NCI-H748 treated with DMSO at 0.1 percent for 48 hours (cell line): ENCODE measurements around the gene TNFRSF8.

Experiments
- DNase-seq: peaks from one replicate; lab custom pipeline; 2025; lab: John Stamatoyannopoulos, UW

Gene TNFRSF8

GRCh38 chr1:12141163-12141850, 78.2 kb downstream of the TNFRSF8 start:
- DNase-seq: no peak

GRCh38 chr1:12142141-12142823, 79.2 kb downstream of the TNFRSF8 start:
- no peak for DNase-seq

GRCh38 chr1:12142891-12143630, 80.0 kb downstream of the TNFRSF8 start:
- DNase-seq: no peak

GRCh38 chr1:12143631-12144155, 80.6 kb downstream of the TNFRSF8 start:
- DNase-seq: no peak

- no peak for DNase-seq
These were observed 81.1 kb downstream of the TNFRSF8 start for GRCh38 chr1:12144236-12144635.

GRCh38 chr1:12144969-12145368, 81.9 kb downstream of the TNFRSF8 start:
- DNase-seq: no peak

GRCh38 chr1:12145616-12146342, 82.7 kb downstream of the TNFRSF8 start:
- no peak for DNase-seq

GRCh38 chr1:12146343-12147112, 83.4 kb downstream of the TNFRSF8 start:
- no peak for DNase-seq

GRCh38 chr1:12147201-12147701, 84.1 kb downstream of the TNFRSF8 start:
- DNase-seq: no peak

GRCh38 chr1:12148160-12148957, 85.3 kb downstream of the TNFRSF8 start:
- no peak for DNase-seq

GRCh38 chr1:12148958-12149790, 86.1 kb downstream of the TNFRSF8 start:
- no peak for DNase-seq

- no peak for DNase-seq
These were observed 86.7 kb downstream of the TNFRSF8 start for GRCh38 chr1:12149791-12150175.

- DNase-seq: no peak
These were observed 87.5 kb downstream of the TNFRSF8 start for GRCh38 chr1:12150456-12151200.

GRCh38 chr1:12151465-12151864, 88.4 kb downstream of the TNFRSF8 start:
- DNase-seq: no peak

- DNase-seq: no peak
These were observed 89.2 kb downstream of the TNFRSF8 start for GRCh38 chr1:12152113-12152891.

GRCh38 chr1:12153181-12153785, 90.2 kb downstream of the TNFRSF8 start:
- DNase-seq: no peak

- DNase-seq: no peak
These were observed 92.2 kb downstream of the TNFRSF8 start for GRCh38 chr1:12155328-12155727.
